Osteocyte (in vitro differentiated cells): ENCODE data around the gene ZNF687. TPM values are rescaled to one million over a fixed set of nuclear protein-coding genes. Genes with fewer than 3 reads are reported as not detected.

Experiments used
- DNase-seq: peaks from one replicate; pipeline ENCODE4 v3.0.0; 2021; ENCODE audit warnings: mixed read lengths; ENCODE audit not compliant: unreplicated experiment; ENCODE audit errors: extremely low spot score
- H3K27ac Mint-ChIP-seq: one replicate; pipeline ENCODE4 v1.8.0; 2021; ENCODE audit warnings: mild to moderate bottlenecking, mixed read lengths; ENCODE audit not compliant: unreplicated experiment
- H3K27me3 Mint-ChIP-seq: one replicate; pipeline ENCODE4 v1.8.0; 2021; ENCODE audit warnings: mixed read lengths; ENCODE audit not compliant: unreplicated experiment
- H3K36me3 Mint-ChIP-seq: one replicate; pipeline ENCODE4 v1.8.0; 2021; ENCODE audit warnings: mixed read lengths; ENCODE audit not compliant: unreplicated experiment
- H3K4me1 Mint-ChIP-seq: one replicate; pipeline ENCODE4 v1.8.0; 2021; ENCODE audit warnings: mixed read lengths; ENCODE audit not compliant: unreplicated experiment
- H3K4me3 Mint-ChIP-seq: one replicate; pipeline ENCODE4 v1.8.0; 2021; ENCODE audit warnings: mild to moderate bottlenecking, moderate library complexity, mixed read lengths; ENCODE audit not compliant: unreplicated experiment
- H3K9me3 Mint-ChIP-seq: one replicate; pipeline ENCODE4 v1.8.0; 2021; ENCODE audit warnings: mixed read lengths; ENCODE audit not compliant: unreplicated experiment
- total RNA-seq: library from RNA; stranded (reverse); gene quantifications from 2 replicates; pipeline ENCODE4 v1.2.1, GENCODE V29; 2021
- TF ChIP-seq, protein P1 (sequence below): fragments of 200-600 bp; sonication (generic); IDR thresholded peaks from 2 replicates; pipeline ENCODE4 v1.5.0; 2021; ENCODE audit warnings: antibody characterized with exemption, mild to moderate bottlenecking, moderate library complexity

ZNF687 gene
- total RNA-seq, 1 donor from 2014 or later, result 25.9 TPM

DNA sequence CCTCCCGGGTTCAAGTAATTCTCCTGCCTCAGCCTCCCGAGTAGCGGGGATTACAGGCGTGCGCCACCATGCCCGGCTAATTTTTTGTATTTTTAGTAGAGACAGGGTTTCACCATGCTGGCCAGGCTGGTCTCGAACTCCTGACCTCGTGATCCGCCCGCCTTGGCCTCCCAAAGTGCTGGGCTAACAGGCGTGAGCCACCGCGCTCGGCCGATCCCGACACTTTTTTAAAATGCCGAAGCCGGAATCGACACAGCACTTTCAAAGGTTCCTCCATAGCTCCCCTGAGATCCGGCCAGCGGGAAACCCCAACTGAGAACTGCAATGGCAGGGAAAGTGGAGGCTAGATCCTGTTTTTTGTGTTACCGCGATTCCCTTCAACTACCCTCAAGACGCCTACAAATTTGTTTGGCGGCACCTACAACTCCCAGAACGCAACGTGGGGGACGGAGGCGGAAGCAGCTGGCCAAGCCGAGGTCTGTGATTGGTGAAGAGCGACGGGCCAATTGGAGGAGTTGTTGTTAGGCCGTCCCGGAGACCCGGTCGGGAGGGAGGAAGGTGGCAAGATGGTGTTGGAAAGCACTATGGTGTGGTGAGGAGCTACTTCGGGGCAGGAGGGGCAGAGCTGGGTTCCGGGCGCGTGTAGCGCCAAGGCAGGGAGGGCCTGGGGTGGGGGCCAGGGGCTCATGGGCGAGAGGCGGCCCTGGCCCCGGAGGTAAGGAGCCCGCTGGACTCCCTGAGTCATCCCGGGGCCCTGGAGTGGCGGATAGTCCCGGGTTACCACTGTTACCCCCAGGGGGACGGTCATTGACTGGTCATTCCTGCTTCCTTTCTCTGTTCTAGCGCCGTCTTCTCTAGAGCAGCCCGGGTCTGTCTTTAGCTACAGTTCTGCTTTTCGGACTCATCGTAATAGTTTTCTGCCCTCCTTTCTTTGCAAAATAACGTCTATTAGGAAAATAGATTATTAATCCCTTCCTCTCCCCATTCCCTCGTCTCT, 27.6 kb upstream of the ZNF687 start, which contains the start of gene PSMD4:
Gene PSMD4 (plus strand): TSS at position 518 of the 997 bp plus-strand sequence. CDS start 49 bp downstream, at position 567.
- Mint-ChIP-seq H3K27ac (peak within 1 kb of the TSS; percentile 97), H3K4me3 (peak within 1 kb of the TSS; percentile 86), H3K27me3 (no peaks in the 10 kb centered on the region), H3K4me1 (peaks cover 23% of the 10 kb centered on the region), H3K36me3 (peaks cover 8% of the 10 kb centered on the region), H3K9me3 (no peaks in the 10 kb centered on the region)
- TF ChIP-seq, protein P1, sequence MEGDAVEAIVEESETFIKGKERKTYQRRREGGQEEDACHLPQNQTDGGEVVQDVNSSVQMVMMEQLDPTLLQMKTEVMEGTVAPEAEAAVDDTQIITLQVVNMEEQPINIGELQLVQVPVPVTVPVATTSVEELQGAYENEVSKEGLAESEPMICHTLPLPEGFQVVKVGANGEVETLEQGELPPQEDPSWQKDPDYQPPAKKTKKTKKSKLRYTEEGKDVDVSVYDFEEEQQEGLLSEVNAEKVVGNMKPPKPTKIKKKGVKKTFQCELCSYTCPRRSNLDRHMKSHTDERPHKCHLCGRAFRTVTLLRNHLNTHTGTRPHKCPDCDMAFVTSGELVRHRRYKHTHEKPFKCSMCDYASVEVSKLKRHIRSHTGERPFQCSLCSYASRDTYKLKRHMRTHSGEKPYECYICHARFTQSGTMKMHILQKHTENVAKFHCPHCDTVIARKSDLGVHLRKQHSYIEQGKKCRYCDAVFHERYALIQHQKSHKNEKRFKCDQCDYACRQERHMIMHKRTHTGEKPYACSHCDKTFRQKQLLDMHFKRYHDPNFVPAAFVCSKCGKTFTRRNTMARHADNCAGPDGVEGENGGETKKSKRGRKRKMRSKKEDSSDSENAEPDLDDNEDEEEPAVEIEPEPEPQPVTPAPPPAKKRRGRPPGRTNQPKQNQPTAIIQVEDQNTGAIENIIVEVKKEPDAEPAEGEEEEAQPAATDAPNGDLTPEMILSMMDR, result no peak
- DNase-seq, result peak; percentile 96

DNA sequence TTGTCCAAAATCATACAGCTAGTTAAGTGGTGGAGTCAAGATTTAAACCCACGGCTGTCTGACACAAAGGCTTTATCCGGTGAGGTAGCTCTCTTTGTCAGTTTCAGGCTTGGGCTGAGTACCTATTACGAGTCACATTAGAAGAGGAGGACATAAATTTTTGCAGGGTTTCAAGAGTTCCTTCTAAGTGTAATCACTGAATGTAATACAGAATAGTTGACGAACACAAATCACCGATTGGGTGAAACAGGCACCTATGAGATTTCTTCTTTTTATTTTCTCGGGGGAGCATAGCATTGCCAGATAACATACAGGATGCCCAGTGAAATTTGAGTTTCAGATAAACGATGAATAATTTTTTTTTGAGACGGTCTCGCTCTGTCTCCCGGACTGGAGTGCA, 26.7 kb upstream of the ZNF687 start:
- Mint-ChIP-seq H3K27me3 (no peaks in the 10 kb centered on the region), H3K4me1 (peaks cover 23% of the 10 kb centered on the region), H3K9me3 (no peaks in the 10 kb centered on the region), H3K36me3 (peaks cover 1% of the 10 kb centered on the region), H3K4me3 (peak overlapping the region; percentile 86), H3K27ac (peak overlapping the region; percentile 97)
- no peak for DNase-seq
- TF ChIP-seq, protein P1, result no peak

DNA sequence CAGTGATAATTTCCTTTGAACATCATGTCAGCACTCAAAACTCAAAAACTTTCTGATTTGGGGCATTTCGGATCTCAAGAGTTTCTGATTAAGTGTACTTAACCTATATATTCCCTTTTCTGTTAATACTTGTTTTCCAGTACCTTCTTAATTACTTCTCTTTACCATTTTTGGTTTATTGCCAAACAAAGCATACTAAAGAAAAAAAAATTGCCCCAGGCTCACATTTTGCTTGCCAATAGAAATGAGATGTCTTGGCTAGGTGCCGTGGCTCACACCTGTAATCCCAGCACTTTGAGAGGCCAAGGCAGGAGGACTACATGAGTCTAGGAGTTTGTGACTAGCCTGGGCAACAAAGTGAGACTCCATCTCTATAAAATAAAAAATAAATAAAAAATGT, 22.7 kb upstream of the ZNF687 start:
- H3K27ac Mint-ChIP-seq, result no peak overlapping the region
- no peaks in the 10 kb centered on the region for H3K9me3 Mint-ChIP-seq
- no peak for DNase-seq
- TF ChIP-seq, protein P1, result no peak
- no peaks in the 10 kb centered on the region for H3K27me3 Mint-ChIP-seq
- peaks cover 7% of the 10 kb centered on the region for H3K36me3 Mint-ChIP-seq
- no peak overlapping the region for H3K4me3 Mint-ChIP-seq
- peaks cover 19% of the 10 kb centered on the region for H3K4me1 Mint-ChIP-seq

DNA sequence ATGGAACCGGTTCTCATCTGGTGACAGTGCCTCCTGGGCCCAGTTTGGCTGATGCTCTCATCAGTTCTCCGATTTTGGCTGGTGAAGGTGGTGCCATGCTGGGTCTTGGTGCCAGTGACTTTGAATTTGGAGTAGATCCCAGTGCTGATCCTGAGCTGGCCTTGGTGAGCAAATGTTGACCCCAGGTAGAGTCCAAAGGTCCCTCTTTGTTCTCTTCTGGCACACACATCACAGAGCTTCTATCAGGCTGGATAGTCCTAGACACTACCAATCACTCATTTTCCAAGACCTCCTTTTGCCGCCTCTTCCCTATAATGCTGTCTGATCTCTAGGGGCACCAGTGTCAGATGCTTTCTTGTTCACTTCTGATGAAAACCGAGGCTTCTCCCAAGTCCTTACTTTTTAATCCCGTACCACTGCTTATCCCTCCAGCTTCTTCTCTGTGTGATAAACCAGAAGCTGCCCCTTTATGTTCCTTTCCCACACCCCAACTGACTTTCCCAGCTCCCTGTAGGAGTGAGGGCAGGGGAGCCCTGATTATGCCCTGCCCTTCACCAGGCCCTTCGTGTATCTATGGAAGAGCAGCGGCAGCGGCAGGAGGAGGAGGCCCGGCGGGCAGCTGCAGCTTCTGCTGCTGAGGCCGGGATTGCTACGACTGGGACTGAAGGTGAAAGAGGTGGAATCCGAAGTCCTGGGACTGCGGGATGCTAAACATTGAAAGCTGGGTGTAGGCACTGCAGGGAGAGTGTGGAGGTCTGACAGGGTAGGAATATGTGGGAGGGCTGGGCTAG, 16.5 kb upstream of the ZNF687 start:
- no peak overlapping the region for H3K27ac Mint-ChIP-seq
- no peaks in the 10 kb centered on the region for H3K27me3 Mint-ChIP-seq
- TF ChIP-seq, protein P1, result no peak
- H3K4me3 Mint-ChIP-seq, result no peak overlapping the region
- DNase-seq, result no peak
- no peaks in the 10 kb centered on the region for H3K4me1 Mint-ChIP-seq
- H3K9me3 Mint-ChIP-seq, result no peaks in the 10 kb centered on the region
- H3K36me3 Mint-ChIP-seq, result peaks cover 44% of the 10 kb centered on the region
